GM12875 (cell line): ENCODE results near the gene KLHL36.
"Not testable (repeated sequence)": the region's sequence is repeated elsewhere in the genome, so short reads cannot be mapped to it uniquely, and the experiment has no call there.

Experiments used
- H3K4me3 ChIP-seq: one replicate; pipeline ENCODE4 v1.5.1; 2011; ENCODE audit warnings: low read depth, low read length, control low read depth
- TF ChIP-seq, protein P1 (sequence below): IDR thresholded peaks from 2 replicates; pipeline ENCODE4 v1.5.1; 2011; ENCODE audit warnings: low read depth, mild to moderate bottlenecking, control low read depth, inconsistent platforms, low read length, moderate library complexity, borderline replicate concordance; ENCODE audit not compliant: insufficient read depth

The KLHL36 gene

DNA sequence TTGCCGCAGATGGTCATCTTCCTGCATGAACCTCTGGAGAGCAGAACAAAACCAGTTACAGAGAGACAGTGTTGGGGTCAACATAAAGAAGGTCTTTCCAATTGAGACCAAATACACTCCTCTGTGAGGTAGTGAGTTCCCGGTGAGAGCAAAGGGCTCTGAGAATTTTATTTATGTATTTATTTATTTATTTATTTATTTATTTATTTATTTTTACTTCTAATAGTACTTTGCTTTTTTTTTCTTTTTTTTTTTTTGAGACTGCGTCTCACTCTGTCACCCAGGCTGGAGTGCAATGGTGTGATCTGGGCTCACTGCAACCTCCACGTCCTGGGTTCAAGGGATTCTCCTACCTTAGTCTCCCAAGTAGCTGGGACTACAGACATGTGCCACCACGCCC lies 18.3 kb upstream of the KLHL36 start:
- TF ChIP-seq, protein P1, sequence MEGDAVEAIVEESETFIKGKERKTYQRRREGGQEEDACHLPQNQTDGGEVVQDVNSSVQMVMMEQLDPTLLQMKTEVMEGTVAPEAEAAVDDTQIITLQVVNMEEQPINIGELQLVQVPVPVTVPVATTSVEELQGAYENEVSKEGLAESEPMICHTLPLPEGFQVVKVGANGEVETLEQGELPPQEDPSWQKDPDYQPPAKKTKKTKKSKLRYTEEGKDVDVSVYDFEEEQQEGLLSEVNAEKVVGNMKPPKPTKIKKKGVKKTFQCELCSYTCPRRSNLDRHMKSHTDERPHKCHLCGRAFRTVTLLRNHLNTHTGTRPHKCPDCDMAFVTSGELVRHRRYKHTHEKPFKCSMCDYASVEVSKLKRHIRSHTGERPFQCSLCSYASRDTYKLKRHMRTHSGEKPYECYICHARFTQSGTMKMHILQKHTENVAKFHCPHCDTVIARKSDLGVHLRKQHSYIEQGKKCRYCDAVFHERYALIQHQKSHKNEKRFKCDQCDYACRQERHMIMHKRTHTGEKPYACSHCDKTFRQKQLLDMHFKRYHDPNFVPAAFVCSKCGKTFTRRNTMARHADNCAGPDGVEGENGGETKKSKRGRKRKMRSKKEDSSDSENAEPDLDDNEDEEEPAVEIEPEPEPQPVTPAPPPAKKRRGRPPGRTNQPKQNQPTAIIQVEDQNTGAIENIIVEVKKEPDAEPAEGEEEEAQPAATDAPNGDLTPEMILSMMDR = no peak
- no peak overlapping the region for H3K4me3 ChIP-seq

- TF ChIP-seq, protein P1 = no peak
- H3K4me3 ChIP-seq = no peak overlapping the region
Measured at GRCh38 chr16:84630446-84631152, 17.7 kb upstream of the KLHL36 start.

- TF ChIP-seq, protein P1 = no peak
- H3K4me3 ChIP-seq = no peak overlapping the region
Measured at GRCh38 chr16:84631153-84631466, 17.2 kb upstream of the KLHL36 start.

GRCh38 chr16:84631886-84632285 lies 16.4 kb upstream of the KLHL36 start:
- TF ChIP-seq, protein P1 = no peak
- H3K4me3 ChIP-seq = no peak overlapping the region

- not testable (repeated sequence) for H3K4me3 ChIP-seq
Measured at GRCh38 chr16:84632862-84633261, 15.4 kb upstream of the KLHL36 start.

GRCh38 chr16:84633622-84634021 lies 14.7 kb upstream of the KLHL36 start:
- TF ChIP-seq, protein P1 = no peak

DNA sequence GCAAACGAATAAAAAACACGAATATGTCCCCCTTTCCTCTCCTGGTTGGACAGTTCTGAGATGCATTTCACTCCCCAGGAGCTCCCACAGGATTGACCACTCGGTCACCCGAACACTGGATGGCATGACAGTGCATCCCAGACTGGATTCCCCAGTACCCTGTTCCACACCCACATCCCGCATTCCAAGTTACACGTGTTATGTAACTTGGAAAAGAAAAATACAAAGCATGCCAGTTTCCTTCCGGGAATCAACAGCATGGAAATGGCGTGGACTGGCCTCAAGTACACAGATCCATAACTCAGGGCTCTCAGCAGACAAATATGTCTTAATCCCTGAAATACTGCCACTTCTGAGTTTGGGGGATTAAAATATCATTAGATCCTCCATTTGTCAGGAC lies 12.6 kb upstream of the KLHL36 start:
- TF ChIP-seq, protein P1 = no peak
- H3K4me3 ChIP-seq = no peak overlapping the region

More at GRCh38 chr16:84633622-84634021, 14.7 kb upstream of the KLHL36 start:
- no peak overlapping the region for H3K4me3 ChIP-seq
